ENCODE results near the gene NOLC1.

Gene NOLC1

GRCh38 chr10:102151774-102152544, at the start of gene NOLC1:
Gene NOLC1 (plus strand): TSS chr10:102152389. CDS start chr10:102152411, 22 bp downstream.
- DNase-seq (ENCODE audit: low read depth in 2 of 2): peak; percentile 100

GRCh38 chr10:102102421-102102820, 49.8 kb upstream of the NOLC1 start:
- no peak for DNase-seq (ENCODE audit: low read depth in 2 of 2)

- no peak for DNase-seq (ENCODE audit: low read depth in 2 of 2)
These were observed 45.2 kb upstream of the NOLC1 start for GRCh38 chr10:102106998-102107397.

GRCh38 chr10:102109166-102110116, 42.7 kb upstream of the NOLC1 start:
- DNase-seq (ENCODE audit: low read depth in 2 of 2): no peak

- DNase-seq (ENCODE audit: low read depth in 2 of 2): no peak
These were observed 40.9 kb upstream of the NOLC1 start for GRCh38 chr10:102111276-102111675.

GRCh38 chr10:102112210-102112817, 39.9 kb upstream of the NOLC1 start:
- no peak for DNase-seq (ENCODE audit: low read depth in 2 of 2)

GRCh38 chr10:102113261-102113955, 38.8 kb upstream of the NOLC1 start:
- DNase-seq (ENCODE audit: low read depth in 2 of 2): no peak

- DNase-seq (ENCODE audit: low read depth in 2 of 2): no peak
These were observed 38.0 kb upstream of the NOLC1 start for GRCh38 chr10:102113956-102114857.

- peak; percentile 62 to 67 for DNase-seq (ENCODE audit: low read depth in 2 of 2)
These were observed 37.1 kb upstream of the NOLC1 start for GRCh38 chr10:102114861-102115618.

GRCh38 chr10:102115775-102116174, 36.4 kb upstream of the NOLC1 start:
- DNase-seq (ENCODE audit: low read depth in 2 of 2): no peak

GRCh38 chr10:102116656-102117055, 35.5 kb upstream of the NOLC1 start:
- DNase-seq (ENCODE audit: low read depth in 2 of 2): no peak

- DNase-seq (ENCODE audit: low read depth in 2 of 2): peak in 1 of 2 donors; percentile 36
These were observed 34.6 kb upstream of the NOLC1 start for GRCh38 chr10:102117391-102118159.

- DNase-seq (ENCODE audit: low read depth in 2 of 2): no peak
These were observed 33.3 kb upstream of the NOLC1 start for GRCh38 chr10:102118867-102119266.

GRCh38 chr10:102119417-102120141, 32.6 kb upstream of the NOLC1 start:
- no peak for DNase-seq (ENCODE audit: low read depth in 2 of 2)

- peak in 1 of 2 donors; percentile 47 for DNase-seq (ENCODE audit: low read depth in 2 of 2)
These were observed 31.8 kb upstream of the NOLC1 start, which contains the start of gene LDB1 for GRCh38 chr10:102120142-102120990. Gene LDB1 (minus strand): TSS chr10:102120368. CDS start chr10:102120110, 258 bp downstream.

- DNase-seq (ENCODE audit: low read depth in 2 of 2): no peak
These were observed 31.0 kb upstream of the NOLC1 start for GRCh38 chr10:102120991-102121738.
